Fibroblast of the conjunctiva (primary cell): ENCODE results near the gene HSPB1.
"Not testable (repeated sequence)": the region's sequence is repeated elsewhere in the genome, so short reads cannot be mapped to it uniquely, and the experiment has no call there.

ENCODE experiments used
- DNase-seq: peaks from one replicate; pipeline ENCODE4 v3.0.0-alpha.2; 2010; ENCODE audit warnings: low read depth

The HSPB1 gene

DNA sequence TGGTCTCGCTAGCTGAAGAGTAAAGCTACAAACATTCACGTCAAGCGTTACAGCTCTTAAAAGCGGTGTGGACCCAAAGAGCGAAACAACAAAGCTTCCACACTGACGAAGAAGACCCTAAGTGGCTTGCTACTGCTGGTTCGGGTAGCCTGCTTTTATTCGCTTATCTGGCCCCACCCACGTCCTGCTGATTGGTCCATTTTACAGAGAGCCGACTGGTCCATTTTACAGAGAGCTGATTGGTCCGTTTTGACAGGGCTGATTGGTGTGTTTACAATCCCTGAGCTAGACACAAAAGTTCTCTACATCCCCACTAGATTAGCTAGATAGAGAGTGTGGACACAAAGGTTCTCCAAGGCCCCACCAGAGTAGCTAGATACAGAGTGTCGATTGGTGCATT lies 6.4 kb downstream of the HSPB1 start:
- DNase-seq: not testable (repeated sequence)

DNA sequence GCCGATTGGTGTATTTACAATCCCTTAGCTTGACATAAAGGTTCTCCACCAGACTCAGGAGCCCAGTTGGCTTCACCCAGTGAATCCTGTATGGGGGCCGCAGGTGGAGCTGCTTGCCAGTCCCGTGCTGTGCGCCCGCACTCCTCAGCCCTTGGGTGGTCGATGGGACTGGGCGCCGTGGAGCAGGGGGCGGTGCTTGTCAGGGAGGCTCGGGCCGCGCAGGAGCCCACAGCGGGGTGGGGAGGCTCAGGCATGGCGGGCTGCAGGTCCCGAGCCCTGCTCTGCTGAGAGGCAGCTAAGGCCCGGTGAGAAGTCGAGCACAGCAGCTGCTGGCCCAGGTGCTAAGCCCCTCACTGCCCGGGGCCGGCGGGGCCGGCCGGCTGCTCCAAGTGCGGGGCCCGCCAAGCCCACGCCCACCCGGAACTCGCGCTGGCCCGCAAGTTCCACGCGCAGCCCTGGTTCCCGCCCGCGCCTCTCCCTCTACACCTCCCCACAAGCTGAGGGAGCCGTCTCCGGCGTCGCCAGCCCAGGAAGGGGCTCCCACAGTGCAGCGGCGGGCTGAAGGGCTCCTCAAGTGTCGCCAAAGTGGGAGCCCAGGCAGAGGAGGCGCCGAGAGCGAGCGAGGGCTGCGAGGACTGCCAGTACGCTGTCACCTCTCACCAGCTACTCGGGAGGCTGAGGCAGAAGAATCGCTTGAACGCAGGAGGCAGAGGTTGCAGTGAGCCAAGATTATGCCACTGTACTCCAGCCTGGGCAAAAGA lies 7.0 kb downstream of the HSPB1 start:
- DNase-seq: not testable (repeated sequence)

DNA sequence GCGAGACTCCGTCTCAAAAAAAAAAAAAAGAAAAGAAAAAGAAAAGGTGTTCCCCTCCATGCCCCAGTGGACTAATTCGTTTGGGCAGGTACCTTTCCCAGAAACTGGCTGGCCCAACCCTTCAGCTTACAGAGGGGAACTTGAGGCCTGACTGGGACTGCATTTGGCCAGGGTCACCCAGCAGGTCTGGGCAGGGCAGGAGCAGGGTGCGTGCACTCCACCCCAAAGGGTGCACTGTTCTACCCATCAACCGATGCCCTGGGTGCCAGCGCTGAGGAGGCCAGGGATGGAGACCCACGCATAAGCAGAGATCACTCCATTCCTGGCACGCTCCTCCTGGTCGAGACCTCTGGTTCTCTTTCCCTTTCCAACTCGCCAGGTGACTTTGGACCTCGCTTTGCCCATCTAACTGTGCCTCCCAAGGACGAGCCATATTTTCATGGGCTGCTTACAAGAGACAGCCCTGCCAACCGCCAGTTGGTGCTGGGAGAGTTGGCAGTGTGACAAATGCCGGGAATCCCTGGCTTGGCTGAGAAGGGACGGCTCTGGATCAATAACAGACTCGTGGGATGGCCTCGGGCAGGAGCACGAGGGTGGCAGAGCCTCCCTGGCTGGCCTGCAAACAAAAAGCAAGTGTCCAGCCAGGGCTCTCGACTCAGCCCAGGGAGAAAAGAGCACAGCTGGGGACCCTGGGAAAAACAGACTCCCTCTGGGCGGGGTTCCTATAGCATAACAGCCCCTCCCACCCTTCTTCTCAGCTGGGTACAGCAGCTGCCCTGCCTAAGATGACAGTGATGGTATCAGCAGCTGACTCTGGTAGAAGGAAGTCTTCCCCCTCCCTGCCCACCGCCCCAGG lies 7.9 kb downstream of the HSPB1 start:
- no peak for DNase-seq

DNA sequence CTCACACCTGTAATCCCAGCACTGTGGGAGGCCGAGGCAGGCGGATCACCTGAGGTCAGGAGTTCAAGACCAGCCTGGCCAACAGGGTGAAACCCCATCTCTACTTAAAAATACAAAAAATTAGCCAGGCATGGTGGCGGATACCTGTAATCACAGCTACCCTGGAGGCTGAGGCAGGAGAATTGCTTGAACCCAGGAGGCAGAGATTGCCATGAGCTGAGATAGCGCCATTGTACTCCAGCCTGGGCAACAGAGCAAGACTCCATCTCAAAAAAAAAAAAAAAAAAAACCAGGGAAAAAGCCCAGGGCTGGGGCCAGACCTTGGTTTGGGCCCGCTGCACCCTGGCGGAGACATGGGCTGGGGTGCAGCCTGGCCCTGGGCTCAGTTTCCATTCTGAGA lies 9.4 kb downstream of the HSPB1 start:
- DNase-seq: not testable (repeated sequence)

DNA sequence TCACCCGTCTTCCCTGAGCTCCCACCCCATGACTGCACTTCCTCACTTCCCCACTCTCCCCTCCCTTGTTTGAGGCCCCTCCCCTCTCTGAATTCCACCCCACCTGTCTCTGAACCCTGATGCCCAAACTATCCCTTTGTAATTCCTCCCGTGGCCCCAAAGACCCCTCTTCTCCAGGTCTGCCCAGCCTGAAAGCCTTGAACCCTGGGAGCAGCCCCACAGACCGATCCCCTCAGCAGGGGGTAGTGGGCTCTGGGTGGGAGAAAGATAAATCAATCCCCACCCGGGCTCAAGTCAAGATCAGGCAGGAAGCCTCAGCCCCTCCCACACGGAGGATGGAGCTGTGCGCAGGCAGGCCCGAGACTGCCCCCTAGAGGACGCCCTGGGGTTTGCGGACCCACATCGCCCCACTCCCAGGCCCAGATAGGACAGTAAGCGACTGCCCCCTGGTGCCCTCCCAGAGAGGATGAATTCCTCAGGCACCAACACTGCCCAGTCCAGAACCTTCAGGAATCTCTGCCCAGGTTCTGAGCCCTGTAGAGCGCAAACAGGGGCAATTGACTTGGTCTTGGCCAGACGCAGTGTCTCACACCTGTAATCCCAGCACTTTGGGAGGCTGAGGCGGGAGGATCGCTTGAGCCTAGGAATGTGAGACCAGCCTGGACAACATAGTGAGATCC lies 11.7 kb downstream of the HSPB1 start:
- peak; percentile 93 for DNase-seq

DNA sequence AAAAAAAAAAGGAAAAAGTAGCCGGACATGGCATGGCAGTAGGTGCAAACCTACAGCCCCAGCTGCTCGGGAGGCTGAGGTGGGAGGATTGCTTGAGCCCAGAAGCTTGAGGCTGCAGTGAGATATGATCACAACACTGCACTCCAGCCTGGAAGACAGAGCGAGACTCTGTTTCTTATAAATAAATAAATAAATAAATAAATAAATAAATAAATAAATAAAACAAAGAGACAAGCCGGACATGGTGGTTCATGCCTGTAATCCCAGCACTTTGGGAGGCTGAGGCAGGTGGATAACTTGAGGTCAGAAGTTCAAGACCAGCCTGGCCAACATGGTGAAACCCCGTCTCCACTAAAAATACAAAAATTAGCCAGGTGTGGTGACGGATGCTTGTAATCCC lies 12.3 kb downstream of the HSPB1 start:
- not testable (repeated sequence) for DNase-seq

DNA sequence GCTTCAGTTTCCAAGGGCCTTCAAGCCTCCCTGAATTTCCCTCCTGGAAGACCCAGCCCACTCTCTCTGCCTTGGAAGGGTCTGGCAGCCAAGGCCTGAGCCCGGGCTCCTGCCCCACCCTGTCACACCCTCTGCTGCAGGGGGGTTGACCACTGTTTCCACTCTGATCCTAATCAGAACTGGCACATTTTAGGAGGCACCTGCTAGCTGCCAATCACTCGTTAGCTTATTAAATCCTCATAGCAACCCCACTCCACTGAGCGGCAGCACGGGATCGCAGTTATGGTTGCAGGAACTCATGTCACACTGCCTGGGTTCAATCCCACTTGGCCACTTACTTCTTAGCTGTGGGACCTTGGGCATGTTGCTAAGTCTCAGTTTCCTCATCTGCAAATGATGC lies 12.9 kb downstream of the HSPB1 start:
- DNase-seq: no peak

DNA sequence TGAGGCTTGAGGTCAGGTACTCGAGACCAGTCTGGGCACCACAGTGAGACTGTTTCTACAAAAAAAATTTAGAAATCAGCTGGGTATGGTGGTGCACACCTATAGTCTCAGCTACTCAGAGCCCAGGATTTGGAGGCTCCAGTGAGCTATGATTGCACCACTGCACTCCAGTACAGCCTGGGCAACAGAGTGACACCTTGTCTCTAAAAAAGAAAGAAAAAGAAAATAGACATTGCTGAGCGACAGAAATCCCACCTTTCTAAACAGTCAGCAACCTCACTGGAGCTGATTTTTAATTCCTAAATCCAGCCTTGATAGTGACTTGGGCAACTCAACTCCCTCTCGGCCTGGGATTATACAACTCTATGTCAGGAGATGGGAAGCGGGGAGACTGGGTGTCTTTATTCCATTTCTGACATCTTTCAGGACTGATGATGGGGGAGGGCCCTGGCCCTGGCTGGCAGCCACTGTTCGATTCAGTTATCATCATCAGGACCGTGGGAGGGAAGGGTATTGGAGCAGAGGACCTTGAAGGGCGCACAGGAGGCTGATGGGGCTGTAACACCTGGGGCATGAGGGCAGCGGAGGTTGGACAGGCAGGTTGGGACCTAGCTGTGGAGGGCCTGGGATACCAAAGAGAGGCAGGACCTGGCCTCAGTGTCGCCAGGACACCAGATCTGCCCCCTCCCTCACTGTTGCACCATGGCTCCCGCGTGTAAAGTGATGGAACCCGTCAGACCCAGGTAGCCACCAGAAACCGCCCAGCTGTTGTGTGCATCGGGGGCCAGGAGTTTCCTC lies 14.7 kb downstream of the HSPB1 start:
- no peak for DNase-seq

DNA sequence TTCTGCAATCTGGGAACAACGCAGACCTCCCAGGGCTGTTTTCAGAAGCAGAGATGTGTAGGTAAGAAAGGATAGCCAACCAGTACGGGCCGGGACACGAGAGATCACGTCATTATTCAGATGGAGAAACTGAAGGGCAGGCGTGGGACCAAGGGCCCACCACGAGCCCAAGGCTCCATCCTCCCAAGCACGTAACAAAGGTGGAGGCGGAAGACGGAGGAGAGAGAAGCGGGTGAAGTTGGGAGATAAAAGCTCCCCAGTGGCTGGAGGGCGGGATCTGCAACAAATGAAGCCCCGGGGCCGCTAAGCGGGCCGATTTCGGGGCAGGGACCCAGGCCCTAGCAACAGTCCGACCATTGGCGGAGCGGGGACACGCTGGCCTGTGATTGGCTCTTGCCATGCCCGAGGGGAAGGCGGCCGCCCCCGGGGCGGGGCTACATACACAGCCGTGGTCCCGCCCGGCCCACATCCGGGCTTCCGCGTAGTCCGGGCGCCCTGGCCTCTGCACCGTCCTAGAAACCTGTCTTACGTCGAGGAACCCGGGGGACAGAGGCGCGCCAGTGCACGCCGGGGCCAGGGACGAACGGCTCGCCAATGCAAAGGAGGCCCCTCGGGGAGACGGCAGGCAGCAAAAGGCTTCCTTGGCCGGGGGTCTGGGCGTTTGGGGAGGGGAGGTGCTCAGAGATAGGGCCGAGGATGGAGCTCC lies 15.5 kb downstream of the HSPB1 start:
- DNase-seq: peak; percentile 94

DNA sequence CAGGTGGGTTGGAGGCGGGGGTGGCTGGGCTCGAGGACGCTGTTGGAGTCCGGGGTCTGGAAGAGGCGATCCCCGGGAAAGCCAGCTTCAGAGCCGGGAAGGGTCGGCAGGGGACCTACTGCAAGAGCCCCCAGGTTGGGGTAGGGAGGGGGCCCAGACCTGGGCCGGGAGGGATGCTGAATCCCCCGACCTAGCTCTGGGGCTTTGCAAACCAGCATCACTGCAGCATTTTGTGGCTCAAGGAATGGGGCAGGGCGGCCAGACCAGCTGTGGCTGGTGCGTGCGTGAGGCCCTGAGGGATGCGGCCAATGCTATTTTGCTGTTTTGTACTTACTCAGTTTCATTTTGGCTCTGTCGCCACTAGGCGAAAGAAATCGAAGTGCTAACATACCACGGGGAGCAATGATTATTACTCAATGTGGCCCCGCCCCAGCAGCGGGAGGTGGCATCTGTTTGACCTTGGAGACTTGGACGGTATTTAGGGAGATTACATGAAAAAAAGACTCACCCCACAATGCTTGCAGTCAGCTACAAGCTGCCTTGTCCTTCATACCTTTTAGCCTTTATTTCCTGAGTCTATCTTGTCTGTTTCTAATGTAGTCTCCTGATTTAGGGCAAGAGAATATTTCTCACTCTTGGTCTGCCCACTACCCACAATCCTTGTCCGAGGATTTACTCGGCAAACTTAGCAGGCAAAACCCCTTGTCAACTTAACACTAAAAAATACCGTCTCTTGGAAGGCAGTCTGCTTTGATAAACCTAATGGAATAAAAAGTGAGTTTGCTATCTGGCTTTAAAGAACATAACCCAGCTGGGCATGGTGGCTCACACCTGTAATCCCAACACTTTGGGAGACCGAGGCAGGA lies 16.2 kb downstream of the HSPB1 start:
- DNase-seq: peak; percentile 87

DNA sequence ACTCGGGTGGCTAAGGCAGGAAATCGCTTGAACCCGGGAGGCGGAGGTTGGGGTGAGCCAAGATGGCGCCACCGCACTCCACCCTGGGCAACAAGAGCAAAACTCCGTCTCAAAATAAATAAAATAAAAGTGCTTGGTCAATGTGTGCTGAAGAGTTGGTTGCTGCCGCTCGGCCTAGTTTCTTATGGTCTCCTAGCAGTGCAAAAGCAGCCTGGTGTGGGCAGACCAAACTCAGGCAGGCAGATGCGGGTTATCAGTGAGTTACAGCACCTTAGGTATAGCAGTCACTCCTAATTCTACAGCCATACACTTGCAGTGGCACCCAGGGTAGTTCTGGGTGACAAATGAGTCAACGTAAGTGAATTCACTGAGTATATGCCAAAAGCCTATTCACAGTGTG lies 22.6 kb downstream of the HSPB1 start:
- DNase-seq: no peak

DNA sequence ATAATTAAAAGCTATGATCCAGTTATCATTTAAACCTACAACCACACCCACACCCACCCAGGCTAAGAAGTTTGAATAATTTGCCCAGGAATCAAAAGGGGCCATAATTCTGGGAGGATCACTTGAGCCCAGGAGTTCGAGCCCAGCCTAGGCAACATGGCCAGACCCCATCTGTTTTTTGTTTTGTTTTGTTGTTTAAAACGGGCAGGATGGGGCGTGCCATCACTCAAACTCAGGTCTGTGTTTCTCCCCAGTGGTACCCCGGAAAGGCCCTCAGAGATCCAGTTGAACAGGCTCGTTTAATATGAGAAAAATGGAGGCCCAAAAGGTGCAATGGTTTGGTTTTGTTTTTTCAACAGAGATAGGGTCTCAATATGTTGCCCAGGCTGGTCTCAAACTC lies 23.3 kb downstream of the HSPB1 start:
- DNase-seq: no peak

DNA sequence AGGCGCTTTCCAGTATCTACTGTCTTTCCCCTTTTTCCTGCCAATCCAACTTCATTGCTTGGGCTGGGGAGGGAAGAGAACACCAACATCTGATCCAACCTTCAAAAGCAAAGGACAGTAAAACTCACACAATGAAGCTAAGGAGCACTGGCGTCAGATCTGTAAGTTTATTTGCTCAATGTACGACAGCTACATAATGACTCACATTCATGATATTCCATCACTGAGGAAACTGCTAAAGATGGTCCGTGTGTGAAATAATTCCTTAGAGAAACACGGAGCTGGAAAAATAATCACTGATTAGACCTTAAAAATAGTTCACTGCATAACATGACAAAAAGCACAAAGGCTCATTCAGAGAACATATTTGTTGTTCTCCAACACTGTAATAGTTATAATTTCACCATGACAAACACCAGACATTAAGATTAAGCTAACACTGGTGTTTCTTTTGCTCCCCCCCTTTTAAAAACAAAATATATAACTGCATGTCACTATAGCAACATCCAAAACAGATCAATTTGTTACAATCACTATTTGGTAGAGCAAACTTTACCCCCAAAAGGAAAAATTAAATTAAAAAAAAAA lies 24.3 kb downstream of the HSPB1 start:
- no peak for DNase-seq

DNA sequence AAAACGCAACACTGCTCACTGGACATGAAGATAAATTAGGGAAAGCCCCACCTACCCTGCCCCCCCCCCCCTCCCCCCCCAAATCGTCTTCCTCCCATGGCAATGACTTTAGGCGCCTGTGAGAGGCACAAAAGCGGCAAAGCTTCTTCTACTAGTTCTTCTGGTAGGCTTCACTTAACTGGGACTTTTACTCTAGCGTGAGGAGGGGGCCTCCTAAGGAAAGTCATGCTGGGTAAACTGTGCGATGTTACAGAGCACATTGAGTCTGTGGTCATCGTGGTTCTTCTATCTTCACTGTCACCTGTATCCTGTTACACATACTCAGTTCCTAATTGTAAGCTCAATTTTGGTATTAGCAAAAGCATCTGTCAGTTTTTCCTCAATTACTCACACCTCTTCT lies 25.1 kb downstream of the HSPB1 start:
- DNase-seq: no peak

DNA sequence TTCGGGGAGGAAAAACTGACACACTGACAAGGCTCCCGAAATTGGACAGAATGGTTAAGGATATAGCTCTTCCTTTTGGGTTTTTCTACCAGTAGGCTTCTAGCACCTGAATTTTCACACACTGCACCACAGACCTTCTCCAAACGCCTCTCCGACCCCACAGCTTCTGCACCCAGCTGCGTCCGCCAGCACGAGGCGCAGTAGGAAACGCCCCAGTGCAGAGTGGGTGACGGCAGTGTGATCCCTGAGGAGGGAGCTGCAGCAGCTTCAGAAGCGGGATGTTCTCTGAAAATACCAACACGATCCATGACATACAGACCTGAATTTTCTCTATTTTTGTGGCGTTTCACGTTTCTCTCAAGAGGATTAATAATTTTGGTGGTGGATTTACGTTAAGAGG lies 25.9 kb downstream of the HSPB1 start:
- DNase-seq: no peak

DNA sequence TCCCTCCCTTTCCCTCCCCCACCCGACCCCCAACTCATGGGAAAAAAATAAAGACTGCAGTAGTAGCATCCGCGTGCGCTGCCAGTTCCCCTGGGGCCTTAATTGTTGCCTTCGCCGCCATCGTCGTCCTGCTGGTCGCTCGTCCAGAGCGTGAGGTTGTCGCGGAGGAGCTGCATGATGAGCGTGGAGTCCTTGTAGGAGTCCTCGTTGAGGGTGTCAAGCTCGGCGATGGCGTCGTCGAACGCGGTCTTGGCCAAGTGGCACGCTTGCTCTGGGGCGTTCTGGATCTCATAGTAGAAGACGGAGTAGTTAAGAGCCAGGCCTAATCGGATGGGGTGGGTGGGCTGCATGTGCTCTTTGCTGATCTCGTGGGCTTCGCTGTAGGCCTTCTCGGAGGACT lies 27.0 kb downstream of the HSPB1 start:
- no peak for DNase-seq

DNA sequence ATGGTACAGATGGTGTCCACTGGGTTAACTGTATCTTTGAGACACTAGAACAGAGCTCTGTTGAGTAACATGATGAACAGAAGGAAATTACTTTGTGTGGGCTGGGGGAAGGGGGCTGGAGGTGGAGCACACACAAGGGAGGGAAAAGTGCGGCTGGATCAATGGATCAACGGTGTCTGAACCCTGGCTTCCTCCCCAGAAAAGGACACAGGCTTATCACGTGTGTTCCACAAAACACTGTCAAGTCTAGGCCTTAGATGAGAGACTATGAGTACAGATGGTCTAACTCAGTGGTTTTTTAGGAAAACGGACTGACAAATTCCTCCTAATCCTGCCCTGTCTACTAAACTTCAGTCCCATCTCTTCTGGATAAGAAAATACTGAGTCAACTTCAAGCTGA lies 27.8 kb downstream of the HSPB1 start:
- no peak for DNase-seq

DNA sequence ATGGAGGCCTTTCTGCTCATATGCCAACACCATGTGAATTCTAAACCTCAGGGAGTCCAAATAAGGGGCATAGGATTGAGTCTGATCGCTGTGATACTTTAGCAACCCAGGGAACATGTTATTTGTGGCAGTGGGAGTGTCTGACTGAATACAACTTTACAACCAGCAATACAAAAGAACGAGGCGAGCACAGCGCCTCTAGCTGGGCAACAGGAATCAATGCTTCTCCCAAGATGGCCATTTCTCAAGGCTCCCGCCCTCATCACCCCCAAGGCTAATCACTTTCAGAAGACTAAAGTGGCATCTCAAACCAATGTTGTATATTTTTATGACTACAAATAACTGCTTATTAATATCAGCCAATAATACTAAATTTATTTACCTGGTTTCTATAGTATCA lies 28.2 kb downstream of the HSPB1 start:
- DNase-seq: no peak

DNA sequence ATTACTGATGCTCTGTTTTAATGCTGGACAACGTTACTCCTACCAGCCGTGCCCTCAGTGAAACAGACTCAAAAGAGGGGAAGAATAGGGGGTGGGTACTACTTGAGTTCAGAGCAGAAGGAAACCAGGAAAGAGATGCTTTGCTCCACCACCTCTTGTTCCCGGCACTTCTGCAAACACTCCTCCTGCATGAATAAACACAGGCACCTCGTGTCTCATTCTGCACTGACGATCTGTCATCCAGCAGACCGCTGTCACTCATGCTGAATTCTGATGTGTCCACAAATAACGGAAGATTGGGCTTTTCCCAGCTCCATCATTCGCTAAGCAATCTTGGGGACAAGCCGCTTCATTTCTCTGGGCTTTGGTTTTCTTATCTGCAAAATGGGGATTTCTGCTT lies 29.6 kb downstream of the HSPB1 start:
- no peak for DNase-seq

DNA sequence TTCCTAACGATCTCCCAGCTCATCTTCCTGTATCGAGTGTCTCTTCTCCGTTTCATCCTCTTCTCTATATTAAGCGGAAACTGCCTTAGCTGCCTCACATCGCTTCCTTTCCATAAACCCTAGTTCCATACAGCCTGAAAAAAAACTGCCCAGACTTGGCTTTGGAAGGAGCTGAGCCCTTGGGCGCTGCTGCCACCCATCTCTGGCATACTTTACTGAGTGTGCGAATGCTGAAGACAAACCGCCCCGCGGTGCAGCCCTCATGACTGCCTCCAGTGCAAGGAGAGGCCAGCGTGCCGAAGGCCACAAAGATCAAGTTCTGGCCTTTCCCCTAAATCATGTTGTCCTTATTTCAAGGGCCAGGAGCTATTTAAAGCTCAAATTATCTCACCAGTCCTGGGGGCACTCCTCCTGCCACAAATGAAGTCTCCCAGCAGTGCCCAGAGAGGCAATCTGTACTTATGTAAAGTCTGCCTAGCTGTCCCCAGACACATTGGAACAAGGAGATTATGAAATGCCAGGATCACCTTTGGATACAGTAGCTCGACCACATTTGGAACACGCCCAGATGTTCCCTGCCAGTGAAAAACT lies 31.1 kb downstream of the HSPB1 start:
- DNase-seq: no peak
